GM21367 (cell line): Measurements from ENCODE around the gene SLC43A2.
"Not testable (repeated sequence)": the region's sequence is repeated elsewhere in the genome, so short reads cannot be mapped to it uniquely, and the experiment has no call there.

Experiments used
- ATAC-seq: cut with Tn5 transposase; IDR thresholded peaks from one replicate; pipeline ENCODE4 v1.9.1; 2021; ENCODE audit not compliant: unreplicated experiment

SLC43A2 gene

GRCh38 chr17:1545618-1546017 lies 83.0 kb downstream of the SLC43A2 start:
- ATAC-seq, result no peak

- ATAC-seq, result no peak
Measured at GRCh38 chr17:1542316-1542715, 86.3 kb downstream of the SLC43A2 start.

- no peak for ATAC-seq
Measured at GRCh38 chr17:1541367-1541904, 87.2 kb downstream of the SLC43A2 start.

- ATAC-seq, result no peak
Measured at GRCh38 chr17:1539811-1540210, 88.8 kb downstream of the SLC43A2 start.

- no peak for ATAC-seq
Measured at GRCh38 chr17:1535737-1536136, 92.9 kb downstream of the SLC43A2 start.

GRCh38 chr17:1533661-1534325 lies 94.8 kb downstream of the SLC43A2 start:
- no peak for ATAC-seq

GRCh38 chr17:1532836-1533602 lies 95.6 kb downstream of the SLC43A2 start:
- ATAC-seq, result no peak

GRCh38 chr17:1529863-1530262 lies 98.8 kb downstream of the SLC43A2 start:
- no peak for ATAC-seq

GRCh38 chr17:1526876-1527275 lies 101.8 kb downstream of the SLC43A2 start:
- ATAC-seq, result not testable (repeated sequence)

GRCh38 chr17:1522626-1523025 lies 106.0 kb downstream of the SLC43A2 start:
- ATAC-seq, result no peak

GRCh38 chr17:1521086-1521640 lies 107.5 kb downstream of the SLC43A2 start:
- ATAC-seq, result no peak

- no peak for ATAC-seq
Measured at GRCh38 chr17:1519678-1520077, 109.0 kb downstream of the SLC43A2 start.
